GM06990 (cell line): ENCODE measurements around the gene APOH.
A peak's percentile ranks its signal among the peaks of the same experiment; 100 is the strongest.

Experiments
- DNase-seq: peaks from one replicate; pipeline ENCODE4 v3.0.0-alpha.2; 2011; ENCODE audit not compliant: insufficient read length; ENCODE audit errors: extremely low read depth
- H3K27me3 ChIP-seq: replicated peaks from 2 replicates; pipeline ENCODE4 v1.6.0; 2011; ENCODE audit warnings: low read length; ENCODE audit not compliant: control insufficient read depth, insufficient read depth
- H3K36me3 ChIP-seq: 2 replicates; pipeline ENCODE4 v1.5.1; 2011; ENCODE audit warnings: low read length; ENCODE audit not compliant: control insufficient read depth, insufficient read depth
- H3K4me3 ChIP-seq: replicated peaks from 2 replicates; pipeline ENCODE4 v1.5.1; 2011; ENCODE audit warnings: low read depth, mild to moderate bottlenecking, control low read depth, low read length
- TF ChIP-seq, protein P1 (sequence below): IDR thresholded peaks from 2 replicates; pipeline ENCODE4 v1.5.1; 2011; ENCODE audit warnings: low read length, control low read depth, mild to moderate bottlenecking, inconsistent platforms; ENCODE audit not compliant: insufficient read depth, poor library complexity, severe bottlenecking

Gene APOH

DNA sequence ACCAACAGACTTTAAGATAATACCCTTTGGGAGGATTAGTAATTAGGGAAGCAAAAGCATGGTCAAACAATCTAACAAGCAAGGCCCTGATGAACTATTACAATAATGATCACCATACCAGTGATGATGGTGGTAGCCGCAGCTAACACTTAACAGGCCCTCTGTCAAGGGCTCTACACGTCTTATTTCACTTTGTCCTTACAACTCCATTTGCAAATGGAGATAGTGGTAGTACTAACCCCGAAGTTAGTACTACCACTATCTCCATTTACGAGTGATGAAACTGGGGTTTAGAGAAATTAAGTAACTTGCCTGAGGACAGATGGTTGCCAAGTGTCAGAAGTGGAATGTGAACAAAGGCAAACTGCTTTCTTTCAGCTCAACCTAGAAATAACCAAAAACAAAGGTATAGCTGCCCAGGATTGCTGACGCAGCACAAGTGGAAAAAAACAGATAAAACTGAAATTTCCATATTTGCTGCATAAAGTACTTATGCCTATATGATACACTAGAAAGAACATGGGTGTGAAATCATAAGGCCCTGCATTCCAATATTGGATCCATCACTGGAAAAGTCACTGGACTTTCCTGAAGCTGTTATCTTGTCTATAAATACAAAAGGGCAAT is 61.9 kb downstream of the APOH start:
- Histone ChIP-seq H3K27me3 (no peaks in the 10 kb centered on the region), H3K4me3 (no peak overlapping the region), H3K36me3 (no peaks in the 10 kb centered on the region)
- DNase-seq: no peak
- TF ChIP-seq, protein P1, sequence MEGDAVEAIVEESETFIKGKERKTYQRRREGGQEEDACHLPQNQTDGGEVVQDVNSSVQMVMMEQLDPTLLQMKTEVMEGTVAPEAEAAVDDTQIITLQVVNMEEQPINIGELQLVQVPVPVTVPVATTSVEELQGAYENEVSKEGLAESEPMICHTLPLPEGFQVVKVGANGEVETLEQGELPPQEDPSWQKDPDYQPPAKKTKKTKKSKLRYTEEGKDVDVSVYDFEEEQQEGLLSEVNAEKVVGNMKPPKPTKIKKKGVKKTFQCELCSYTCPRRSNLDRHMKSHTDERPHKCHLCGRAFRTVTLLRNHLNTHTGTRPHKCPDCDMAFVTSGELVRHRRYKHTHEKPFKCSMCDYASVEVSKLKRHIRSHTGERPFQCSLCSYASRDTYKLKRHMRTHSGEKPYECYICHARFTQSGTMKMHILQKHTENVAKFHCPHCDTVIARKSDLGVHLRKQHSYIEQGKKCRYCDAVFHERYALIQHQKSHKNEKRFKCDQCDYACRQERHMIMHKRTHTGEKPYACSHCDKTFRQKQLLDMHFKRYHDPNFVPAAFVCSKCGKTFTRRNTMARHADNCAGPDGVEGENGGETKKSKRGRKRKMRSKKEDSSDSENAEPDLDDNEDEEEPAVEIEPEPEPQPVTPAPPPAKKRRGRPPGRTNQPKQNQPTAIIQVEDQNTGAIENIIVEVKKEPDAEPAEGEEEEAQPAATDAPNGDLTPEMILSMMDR: no peak

GRCh38 chr17:66165537-66166123 is 63.6 kb downstream of the APOH start:
- TF ChIP-seq, protein P1: peak; percentile 52
- no peak overlapping the region for H3K4me3 ChIP-seq
- no peaks in the 10 kb centered on the region for H3K27me3 ChIP-seq
- DNase-seq: no peak
- no peaks in the 10 kb centered on the region for H3K36me3 ChIP-seq
